A673 (cell line): ENCODE measurements around the gene JAG1. TPM values are rescaled to one million over a fixed set of nuclear protein-coding genes. Genes with fewer than 3 reads are reported as not detected.
A peak's percentile ranks its signal among the peaks of the same experiment; 100 is the strongest.
"Not testable (repeated sequence)": the region's sequence is repeated elsewhere in the genome, so short reads cannot be mapped to it uniquely, and the experiment has no call there.

ENCODE experiments used
- BruUV-seq: library from RNA; stranded (reverse); fragments of 400-500 nt; replicated peaks from 2 replicates; lab custom pipeline; 2021; lab: Mats Ljungman, UMichigan
- CTCF ChIA-PET: fragments of 300-600 bp; sonication (Branson Sonifier 250); formaldehyde crosslinking; loops from one replicate; lab custom pipeline; 2022; ENCODE audit warnings: antibody characterized with exemption; lab: Charles Lee
- POLR2A ChIA-PET: fragments of 300-600 bp; sonication (Branson Sonifier 250); formaldehyde crosslinking; loops from one replicate; lab custom pipeline; 2022; ENCODE audit warnings: antibody characterized with exemption; ENCODE audit not compliant: low non-redundant PET; lab: Charles Lee
- DNase-seq: peaks from one replicate; pipeline ENCODE4 v3.0.0-alpha.2; 2015; ENCODE audit warnings: low spot score
- H3K27ac ChIP-seq: fragments of 200-600 bp; sonication (generic); 2 replicates; pipeline ENCODE4 v1.5.1; 2016; ENCODE audit warnings: mixed run types, low read depth, mild to moderate bottlenecking, mixed read lengths, antibody characterized with exemption, low read length; ENCODE audit not compliant: poor library complexity, severe bottlenecking
- H3K27me3 ChIP-seq: fragments of 200-600 bp; sonication (generic); replicated peaks from 2 replicates; pipeline ENCODE4 v1.6.1; 2017; ENCODE audit warnings: mixed run types, low read depth, mild to moderate bottlenecking, mixed read lengths, antibody characterized with exemption, low read length; ENCODE audit not compliant: insufficient read depth, poor library complexity
- H3K36me3 ChIP-seq: fragments of 200-600 bp; sonication (generic); 2 replicates; pipeline ENCODE4 v1.6.1; 2016; ENCODE audit warnings: mixed run types, mild to moderate bottlenecking, mixed read lengths, antibody characterized with exemption, low read length; ENCODE audit not compliant: insufficient read depth, poor library complexity, severe bottlenecking
- H3K4me1 ChIP-seq: fragments of 200-600 bp; sonication (generic); 2 replicates; pipeline ENCODE4 v1.6.1; 2017; ENCODE audit warnings: mixed run types, mild to moderate bottlenecking, mixed read lengths, antibody characterized with exemption, low read length; ENCODE audit not compliant: insufficient read depth, poor library complexity, severe bottlenecking
- H3K4me3 ChIP-seq: fragments of 200-600 bp; sonication (generic); 2 replicates; pipeline ENCODE4 v1.5.1; 2016; ENCODE audit warnings: low read depth, mixed run types, mild to moderate bottlenecking, mixed read lengths, low read length; ENCODE audit not compliant: poor library complexity, severe bottlenecking
- H3K9me3 ChIP-seq: fragments of 200-600 bp; sonication (generic); 2 replicates; pipeline ENCODE4 v1.6.1; 2016; ENCODE audit warnings: mixed run types, low read depth, mild to moderate bottlenecking, mixed read lengths, antibody characterized with exemption, low read length; ENCODE audit not compliant: poor library complexity, severe bottlenecking
- CTCF ChIP-seq: fragments of 300-800, 200-600 bp; sonication (generic); conservative IDR thresholded peaks from 2 replicates; pipeline ENCODE4 v1.5.1; 2017; ENCODE audit warnings: low read depth, mild to moderate bottlenecking, antibody characterized with exemption, low read length, moderate library complexity, mixed read lengths
- EZH2 ChIP-seq: fragments of 200-600 bp; sonication (generic); IDR thresholded peaks from 2 replicates; pipeline ENCODE4 v1.6.1; 2017; ENCODE audit warnings: borderline replicate concordance, low read depth, mild to moderate bottlenecking, mixed read lengths, antibody characterized with exemption, low read length; ENCODE audit not compliant: poor library complexity, severe bottlenecking
- intact Hi-C: fragments of 100-400 bp; cut with micrococcal nuclease; formaldehyde crosslinking; loops from one replicate; pipeline ENCODE4 v1.10.0; 2022; ENCODE audit not compliant: unreplicated experiment
- total RNA-seq: library from RNA; stranded (reverse); gene quantifications from 2 replicates; pipeline ENCODE4 v1.2.3, GENCODE V29; 2021

The JAG1 gene
- total RNA-seq, 1 experiment from 2014 or later = 57.5 TPM

DNA sequence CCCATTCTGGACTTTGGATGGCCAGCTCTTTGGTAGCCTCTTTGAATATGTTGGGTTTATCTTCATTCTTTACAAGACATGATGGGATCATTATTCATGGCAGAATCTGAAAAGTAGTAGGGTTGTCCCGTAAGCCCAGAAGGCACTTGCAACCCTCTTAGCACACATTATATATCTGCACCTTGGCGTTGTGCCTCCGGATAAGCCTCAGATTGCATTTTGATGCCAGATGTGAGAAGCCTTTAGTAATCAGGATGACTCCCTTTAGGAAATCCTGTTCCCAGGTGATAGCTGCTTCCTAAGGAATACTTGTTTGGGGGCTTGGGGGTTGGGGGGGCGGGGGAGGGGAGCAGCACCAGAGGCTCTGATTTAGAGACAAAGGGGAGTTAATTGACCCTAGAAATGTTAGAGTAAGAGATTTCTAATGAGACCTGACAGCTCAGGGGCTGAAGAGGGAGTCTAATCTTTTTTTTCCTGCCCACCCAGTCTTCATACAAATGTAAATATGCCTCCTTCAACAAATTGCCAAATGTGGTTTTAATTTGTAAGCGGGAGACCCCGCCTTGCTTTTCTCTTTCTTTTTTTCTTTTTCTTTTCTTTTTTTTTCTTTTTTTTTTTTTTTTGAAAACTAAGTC lies 55.1 kb downstream of the JAG1 start:
- CTCF ChIA-PET = interaction anchor here (0.7 kb wide), 1 partner anchor 108 kb away, joined by 4 read pairs; no protein-coding TSS in a partner anchor
- POLR2A ChIA-PET = interaction anchor here (0.7 kb wide), 1 partner anchor 26 kb away, joined by 3 read pairs; no protein-coding TSS in a partner anchor
- no TSS peak for BruUV-seq
- TF ChIP-seq CTCF = no peak
- no peak for TF ChIP-seq EZH2
- DNase-seq = no peak
- intact Hi-C loops = no loop called here
- Histone ChIP-seq H3K36me3 (no peaks in the 10 kb centered on the region), H3K4me1 (peaks cover 16% of the 10 kb centered on the region), H3K27me3 (no peaks in the 10 kb centered on the region), H3K4me3 (no peak overlapping the region), H3K27ac (peak overlapping the region; percentile 43), H3K9me3 (no peaks in the 10 kb centered on the region)

DNA sequence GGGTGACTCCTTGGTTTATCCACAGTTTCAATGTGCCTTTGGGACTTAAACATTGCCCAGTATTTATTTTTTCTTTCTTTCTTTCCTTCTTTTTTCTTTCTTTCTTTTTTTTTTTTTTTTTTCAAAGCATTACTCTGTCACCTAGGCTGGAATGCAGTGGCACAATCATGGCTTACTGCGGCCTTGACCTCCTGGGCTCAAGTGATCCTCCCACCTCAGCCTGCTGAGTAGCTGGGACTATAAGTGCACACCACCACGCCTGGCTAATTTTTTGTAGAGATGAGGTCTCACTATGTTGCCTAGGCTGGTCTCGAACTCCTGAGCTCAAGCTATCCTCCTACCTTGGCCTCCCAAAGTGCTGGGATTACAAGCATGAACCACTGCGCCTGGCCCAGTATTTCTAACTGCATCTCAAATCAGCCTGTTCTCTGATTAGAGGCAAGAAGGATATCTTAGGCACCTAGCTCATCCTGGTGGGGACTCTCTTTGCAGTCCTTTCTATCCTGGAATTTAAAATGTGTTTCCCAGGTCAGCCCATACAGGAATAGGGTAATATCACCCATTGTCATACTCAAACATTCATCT lies 56.2 kb downstream of the JAG1 start:
- BruUV-seq, intact Hi-C loops, H3K27me3 ChIP-seq, CTCF ChIA-PET, POLR2A ChIA-PET, H3K36me3 ChIP-seq, H3K4me3 ChIP-seq, H3K27ac ChIP-seq, H3K9me3 ChIP-seq, DNase-seq: not testable (repeated sequence)
- peaks cover 16% of the 10 kb centered on the region for H3K4me1 ChIP-seq

GRCh38 chr20:10616212-10616611 lies 57.6 kb downstream of the JAG1 start:
- no peak for DNase-seq
- ChIA-PET POLR2A (no interaction called here), CTCF (no interaction called here)
- Histone ChIP-seq H3K9me3 (no peaks in the 10 kb centered on the region), H3K27me3 (no peaks in the 10 kb centered on the region), H3K4me1 (peaks cover 16% of the 10 kb centered on the region), H3K36me3 (no peaks in the 10 kb centered on the region), H3K4me3 (no peak overlapping the region), H3K27ac (no peak overlapping the region)
- no TSS peak for BruUV-seq
- intact Hi-C loops = no loop called here
- TF ChIP-seq EZH2 (no peak), CTCF (no peak)

GRCh38 chr20:10613911-10614310 lies 59.9 kb downstream of the JAG1 start:
- Histone ChIP-seq H3K36me3 (no peaks in the 10 kb centered on the region), H3K27me3 (no peaks in the 10 kb centered on the region), H3K27ac (no peak overlapping the region), H3K4me1 (peaks cover 4% of the 10 kb centered on the region), H3K4me3 (no peak overlapping the region), H3K9me3 (no peaks in the 10 kb centered on the region)
- TF ChIP-seq CTCF = no peak
- TF ChIP-seq EZH2 = no peak
- ChIA-PET POLR2A (no interaction called here), CTCF (no interaction called here)
- DNase-seq = no peak
- no TSS peak for BruUV-seq
- intact Hi-C loops = no loop called here

DNA sequence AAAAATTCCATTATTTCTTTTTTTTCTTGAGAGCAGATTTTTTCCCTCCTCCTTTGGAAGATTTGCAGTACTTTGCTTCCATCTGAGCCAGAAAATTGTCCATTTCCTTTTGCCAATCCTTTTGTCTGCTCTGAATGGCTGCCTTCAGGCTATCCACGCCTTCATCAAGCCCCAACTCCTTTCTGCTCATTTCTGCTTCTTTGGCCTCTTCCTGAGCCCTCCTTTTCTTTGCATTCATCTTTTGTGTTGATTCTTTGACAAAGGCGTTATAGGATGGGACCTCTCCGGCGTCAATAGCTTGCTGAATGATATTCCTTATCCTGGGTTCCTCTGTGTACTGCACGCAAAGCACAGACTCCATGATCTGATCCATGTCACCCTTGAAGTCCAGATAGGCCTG lies 60.4 kb downstream of the JAG1 start:
- DNase-seq, H3K27me3 ChIP-seq, POLR2A ChIA-PET, intact Hi-C loops, H3K27ac ChIP-seq, CTCF ChIA-PET, H3K36me3 ChIP-seq, H3K4me1 ChIP-seq, H3K9me3 ChIP-seq, BruUV-seq, H3K4me3 ChIP-seq: not testable (repeated sequence)
